Ectodermal cell (in vitro differentiated cells): ENCODE data around the gene SCARF2.
A peak's percentile ranks its signal among the peaks of the same experiment; 100 is the strongest.

Experiments
- H3K27ac ChIP-seq: 2 replicates; pipeline ENCODE4 v1.7.0; 2013; ENCODE audit warnings: mild to moderate bottlenecking, low read depth, low read length; ENCODE audit not compliant: insufficient read depth, poor library complexity, severe bottlenecking
- H3K27me3 ChIP-seq: 2 replicates; pipeline ENCODE4 v1.7.0; 2013; ENCODE audit warnings: mild to moderate bottlenecking, low read length; ENCODE audit not compliant: insufficient read depth, control insufficient read depth, poor library complexity, severe bottlenecking
- H3K36me3 ChIP-seq: one replicate; pipeline ENCODE4 v1.7.0; 2013; ENCODE audit warnings: low read length; ENCODE audit not compliant: control insufficient read depth, insufficient read depth
- H3K4me1 ChIP-seq: one replicate; pipeline ENCODE4 v1.7.0; 2013; ENCODE audit warnings: low read length; ENCODE audit not compliant: control insufficient read depth, insufficient read depth
- H3K4me3 ChIP-seq: 2 replicates; pipeline ENCODE4 v1.7.0; 2013; ENCODE audit warnings: low read depth, low read length, control low read depth; ENCODE audit not compliant: insufficient read depth
- H3K9me3 ChIP-seq: 2 replicates; pipeline ENCODE4 v1.7.0; 2013; ENCODE audit warnings: mild to moderate bottlenecking, low read length, moderate library complexity; ENCODE audit not compliant: control insufficient read depth
- WGBS, 2 experiments: methylation state at CpG; one replicate each; pipeline ENCODE4 v1.1.7; 2013; ENCODE audit warnings: missing lambda C conversion rate in 2 of 2; 5-methylcytosine and 5-hydroxymethylcytosine counted together

SCARF2 gene

DNA sequence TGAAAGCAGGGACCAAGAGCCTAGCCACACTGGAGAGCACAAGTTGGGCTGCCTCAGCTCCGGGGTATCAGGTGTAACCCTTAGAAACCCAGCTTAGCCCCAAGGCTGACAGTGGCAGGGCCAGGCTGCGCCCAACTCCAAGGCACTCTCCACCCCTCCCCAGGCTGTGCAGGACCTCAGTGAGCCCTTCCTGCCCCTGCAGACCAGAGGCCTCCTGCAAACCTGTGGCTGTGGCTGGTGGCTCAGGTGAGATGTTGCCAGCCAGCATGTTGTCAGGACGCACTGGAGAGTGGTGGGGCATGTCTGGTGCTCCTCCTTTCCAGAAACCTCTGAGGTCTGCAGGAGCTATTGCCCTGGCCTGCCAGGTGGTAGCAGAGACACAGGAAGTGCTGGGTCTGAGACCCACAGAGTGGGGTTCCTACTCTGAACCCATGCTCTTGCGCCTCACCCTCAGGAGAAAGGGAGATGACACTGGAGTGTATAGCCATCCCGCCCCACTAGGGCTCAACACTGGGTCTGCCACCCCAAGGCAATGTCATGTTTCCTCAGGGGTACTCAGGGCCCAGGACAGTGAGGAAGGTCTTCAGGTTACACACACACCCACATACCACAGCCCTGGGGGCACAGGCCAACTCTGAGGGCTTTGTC is 2.4 kb upstream of the SCARF2 start:
- H3K4me1 ChIP-seq, result peaks cover 9% of the 10 kb centered on the region
- H3K27ac ChIP-seq, result no peak overlapping the region
- H3K27me3 ChIP-seq, result peaks cover 50% of the 10 kb centered on the region
- H3K4me3 ChIP-seq, result no peak overlapping the region
- WGBS, 2 experiments, result 90 to 96% methylated on average over 5 of the region's 5 CpGs
- peaks cover 3% of the 10 kb centered on the region for H3K36me3 ChIP-seq
- no peaks in the 10 kb centered on the region for H3K9me3 ChIP-seq

DNA sequence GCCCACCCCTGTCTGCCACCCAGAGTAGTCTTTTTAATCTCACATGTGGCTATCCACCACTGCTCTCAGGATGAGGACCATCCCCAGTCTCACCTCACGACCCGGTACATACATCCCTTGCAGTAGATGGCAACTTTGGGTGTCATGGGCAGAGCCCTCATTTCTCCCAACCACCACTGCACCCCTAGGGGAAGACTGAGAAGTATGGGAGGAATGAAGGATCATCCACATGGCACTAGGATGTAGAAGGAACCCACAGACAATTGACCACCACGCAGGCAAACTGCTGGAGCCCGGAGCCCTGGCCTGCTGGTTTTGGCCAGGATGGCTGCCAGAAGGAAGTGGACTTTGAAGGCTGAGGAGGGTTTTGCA is 1.9 kb upstream of the SCARF2 start:
- Histone ChIP-seq H3K4me1 (peaks cover 9% of the 10 kb centered on the region), H3K27ac (no peak overlapping the region), H3K36me3 (peaks cover 3% of the 10 kb centered on the region), H3K9me3 (no peaks in the 10 kb centered on the region), H3K4me3 (no peak overlapping the region), H3K27me3 (peaks cover 55% of the 10 kb centered on the region)
- WGBS, 2 experiments, result 92 to 93% methylated on average over 4 of the region's 4 CpGs

GRCh38 chr22:20438678-20439492 is 1.3 kb upstream of the SCARF2 start:
- Histone ChIP-seq H3K36me3 (peaks cover 3% of the 10 kb centered on the region), H3K9me3 (no peaks in the 10 kb centered on the region), H3K4me3 (no peak overlapping the region), H3K4me1 (peaks cover 9% of the 10 kb centered on the region), H3K27ac (no peak overlapping the region), H3K27me3 (peaks cover 62% of the 10 kb centered on the region)
- 65 to 67% methylated on average over 13 of the region's 13 CpGs for WGBS, 2 experiments

DNA sequence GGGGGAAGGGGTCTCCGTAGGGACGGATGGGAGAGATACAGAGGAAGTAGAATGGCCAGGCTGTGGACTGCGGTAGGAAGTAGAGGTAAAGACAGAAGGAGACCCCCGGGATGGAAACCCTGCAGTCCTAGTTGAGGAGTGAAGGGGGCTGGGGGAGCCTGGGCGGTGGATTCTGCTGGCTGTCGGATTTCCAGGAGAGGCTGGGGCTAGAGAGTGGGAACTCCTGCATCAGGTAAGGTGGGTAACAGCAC is 727 bp upstream of the SCARF2 start:
- H3K4me1 ChIP-seq, result peaks cover 9% of the 10 kb centered on the region
- H3K9me3 ChIP-seq, result no peaks in the 10 kb centered on the region
- H3K27ac ChIP-seq, result no peak overlapping the region
- H3K36me3 ChIP-seq, result peaks cover 3% of the 10 kb centered on the region
- 25% methylated on average over 6 of the region's 6 CpGs for WGBS, 2 experiments
- H3K27me3 ChIP-seq, result peaks cover 67% of the 10 kb centered on the region
- H3K4me3 ChIP-seq, result peak overlapping the region; percentile 46

DNA sequence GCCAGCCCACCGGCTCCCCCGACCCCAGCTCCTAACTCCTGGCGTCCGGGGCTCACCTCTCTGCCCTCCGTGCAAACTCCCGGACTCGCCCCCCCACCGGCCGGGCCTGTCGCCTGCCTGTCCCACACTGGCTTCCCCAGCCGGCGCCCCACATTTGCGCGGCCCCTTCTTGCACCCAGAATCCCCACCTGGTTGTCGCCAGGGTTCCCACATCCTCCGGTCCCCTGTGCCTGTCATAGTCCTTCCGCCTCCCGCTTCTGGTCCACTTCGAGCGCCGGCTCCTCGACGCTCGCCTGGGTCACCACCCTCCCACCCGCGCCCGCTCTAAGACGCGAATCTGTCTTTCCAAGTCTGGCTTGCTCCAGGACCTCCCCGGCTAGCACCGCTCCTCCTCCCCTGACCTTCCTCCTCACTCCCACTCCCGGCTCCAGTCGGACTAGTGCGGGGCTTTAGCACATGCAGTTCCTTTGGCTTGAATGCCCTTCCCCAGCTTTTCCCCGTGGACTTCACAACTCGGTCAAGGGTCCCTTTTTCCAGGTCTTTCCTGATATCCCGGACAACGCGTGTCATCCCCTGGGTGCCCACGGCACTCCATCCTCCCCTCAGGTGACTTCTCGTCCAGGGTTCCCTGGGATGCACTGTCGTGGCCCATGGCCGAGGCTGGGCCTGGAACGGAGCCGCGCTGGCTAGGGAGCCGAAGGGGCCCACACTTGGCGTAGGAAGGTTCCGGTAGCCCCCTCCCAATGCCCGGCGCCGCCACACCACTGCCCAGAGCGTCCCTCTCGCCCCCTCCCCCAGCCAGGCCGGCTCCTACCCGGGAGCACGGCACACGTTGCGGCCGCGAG is 635 bp downstream of the SCARF2 start:
- H3K4me1 ChIP-seq, result peaks cover 9% of the 10 kb centered on the region
- peaks cover 80% of the 10 kb centered on the region for H3K27me3 ChIP-seq
- WGBS, 2 experiments, result 3% methylated on average over 61 of the region's 61 CpGs
- no peaks in the 10 kb centered on the region for H3K9me3 ChIP-seq
- H3K36me3 ChIP-seq, result no peaks in the 10 kb centered on the region
- H3K27ac ChIP-seq, result no peak overlapping the region
- peak overlapping the region; percentile 45 for H3K4me3 ChIP-seq

GRCh38 chr22:20436307-20436767 is 1.3 kb downstream of the SCARF2 start:
- no peaks in the 10 kb centered on the region for H3K36me3 ChIP-seq
- H3K4me3 ChIP-seq, result peak overlapping the region; percentile 45
- H3K9me3 ChIP-seq, result no peaks in the 10 kb centered on the region
- H3K27ac ChIP-seq, result no peak overlapping the region
- WGBS, 2 experiments, result 1% methylated on average over 56 of the region's 56 CpGs
- H3K27me3 ChIP-seq, result peaks cover 87% of the 10 kb centered on the region
- H3K4me1 ChIP-seq, result peaks cover 11% of the 10 kb centered on the region

- peaks cover 15% of the 10 kb centered on the region for H3K4me1 ChIP-seq
- no peaks in the 10 kb centered on the region for H3K36me3 ChIP-seq
- 61% methylated on average over 11 of the region's 11 CpGs for WGBS, 2 experiments
- no peak overlapping the region for H3K27ac ChIP-seq
- H3K4me3 ChIP-seq, result peak overlapping the region; percentile 45
- H3K27me3 ChIP-seq, result peaks cover 94% of the 10 kb centered on the region
- H3K9me3 ChIP-seq, result no peaks in the 10 kb centered on the region
Observed at GRCh38 chr22:20435436-20436306, 2.0 kb downstream of the SCARF2 start.

DNA sequence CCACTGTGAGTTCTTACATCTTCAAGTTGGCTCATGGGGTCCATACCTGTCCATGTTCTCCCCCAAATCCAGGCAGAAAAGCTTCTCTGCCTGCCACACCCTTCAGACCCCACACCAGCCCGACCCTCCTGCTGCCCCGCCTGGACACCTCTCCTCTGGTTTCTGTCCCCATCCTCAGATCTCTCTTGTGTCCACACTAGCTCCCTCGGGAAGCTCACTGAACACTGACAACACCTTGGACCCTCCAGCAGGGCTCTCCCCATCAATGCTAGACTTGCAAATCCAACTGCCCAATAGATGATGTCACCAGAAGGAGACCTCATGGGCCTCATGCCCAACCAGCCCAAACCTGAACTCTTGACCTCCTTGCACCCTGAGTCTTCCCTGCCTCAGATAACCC is 2.9 kb downstream of the SCARF2 start:
- no peaks in the 10 kb centered on the region for H3K9me3 ChIP-seq
- peaks cover 20% of the 10 kb centered on the region for H3K4me1 ChIP-seq
- H3K36me3 ChIP-seq, result no peaks in the 10 kb centered on the region
- 93% methylated on average over 3 of the region's 3 CpGs for WGBS, 2 experiments
- H3K27ac ChIP-seq, result no peak overlapping the region
- H3K4me3 ChIP-seq, result no peak overlapping the region
- H3K27me3 ChIP-seq, result peaks cover 100% of the 10 kb centered on the region

DNA sequence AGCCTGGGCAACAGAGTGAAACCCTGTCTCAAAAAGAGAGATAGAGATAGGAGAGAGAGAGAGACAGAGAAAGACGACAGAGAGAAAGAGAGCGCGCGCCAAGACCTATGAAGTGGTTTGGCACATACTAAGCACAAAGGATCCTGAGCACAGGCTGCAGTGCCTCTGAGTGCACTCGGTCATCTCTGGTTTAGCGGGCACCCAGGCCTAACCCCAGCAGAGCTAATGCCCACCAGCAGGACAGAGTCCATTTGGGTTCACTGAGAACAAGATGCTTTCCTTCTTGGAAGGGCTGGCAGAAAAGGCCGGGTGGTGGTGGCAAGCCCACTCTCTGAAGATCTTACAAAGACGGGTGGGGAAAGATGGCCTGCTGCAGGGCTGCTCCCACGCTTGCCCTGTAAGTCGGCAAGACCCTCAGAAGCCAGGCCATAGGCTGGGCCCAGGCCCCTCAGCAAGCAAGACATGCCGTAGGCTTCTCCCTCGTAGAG is 3.3 kb downstream of the SCARF2 start:
- H3K36me3 ChIP-seq, result no peaks in the 10 kb centered on the region
- H3K27ac ChIP-seq, result no peak overlapping the region
- no peaks in the 10 kb centered on the region for H3K9me3 ChIP-seq
- peaks cover 100% of the 10 kb centered on the region for H3K27me3 ChIP-seq
- WGBS, 2 experiments, result 94 to 95% methylated on average over 12 of the region's 12 CpGs
- no peak overlapping the region for H3K4me3 ChIP-seq
- peaks cover 20% of the 10 kb centered on the region for H3K4me1 ChIP-seq
